Stimulated activated CD8-positive, alpha-beta memory T cell treated with anti-CD3 and anti-CD28 coated beads, Interleukin-7, amount 100 ng/mL, for 1 hour (primary cell): ENCODE measurements around the gene HBQ1.
"Not testable (repeated sequence)": the region's sequence is repeated elsewhere in the genome, so short reads cannot be mapped to it uniquely, and the experiment has no call there.

Experiments used
- DNase-seq, 2 donors: peaks; one replicate each; pipeline ENCODE4 v3.0.0-alpha.2; 2020; ENCODE audit warnings: low read depth in 2 of 2

HBQ1 gene

DNA sequence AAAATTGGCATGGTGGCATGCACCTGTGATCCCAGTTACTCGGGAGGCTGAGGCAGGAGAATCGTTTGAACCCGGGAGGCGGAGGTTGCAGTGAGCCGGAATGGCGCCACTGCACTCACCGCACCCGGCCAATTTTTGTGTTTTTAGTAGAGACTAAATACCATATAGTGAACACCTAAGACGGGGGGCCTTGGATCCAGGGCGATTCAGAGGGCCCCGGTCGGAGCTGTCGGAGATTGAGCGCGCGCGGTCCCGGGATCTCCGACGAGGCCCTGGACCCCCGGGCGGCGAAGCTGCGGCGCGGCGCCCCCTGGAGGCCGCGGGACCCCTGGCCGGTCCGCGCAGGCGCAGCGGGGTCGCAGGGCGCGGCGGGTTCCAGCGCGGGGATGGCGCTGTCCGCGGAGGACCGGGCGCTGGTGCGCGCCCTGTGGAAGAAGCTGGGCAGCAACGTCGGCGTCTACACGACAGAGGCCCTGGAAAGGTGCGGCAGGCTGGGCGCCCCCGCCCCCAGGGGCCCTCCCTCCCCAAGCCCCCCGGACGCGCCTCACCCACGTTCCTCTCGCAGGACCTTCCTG lies at the start of gene HBQ1:
HBQ1 (plus strand) TSS at position 359 of the 575 bp plus-strand sequence; CDS start at position 387, 28 bp downstream.
- DNase-seq: no peak

DNA sequence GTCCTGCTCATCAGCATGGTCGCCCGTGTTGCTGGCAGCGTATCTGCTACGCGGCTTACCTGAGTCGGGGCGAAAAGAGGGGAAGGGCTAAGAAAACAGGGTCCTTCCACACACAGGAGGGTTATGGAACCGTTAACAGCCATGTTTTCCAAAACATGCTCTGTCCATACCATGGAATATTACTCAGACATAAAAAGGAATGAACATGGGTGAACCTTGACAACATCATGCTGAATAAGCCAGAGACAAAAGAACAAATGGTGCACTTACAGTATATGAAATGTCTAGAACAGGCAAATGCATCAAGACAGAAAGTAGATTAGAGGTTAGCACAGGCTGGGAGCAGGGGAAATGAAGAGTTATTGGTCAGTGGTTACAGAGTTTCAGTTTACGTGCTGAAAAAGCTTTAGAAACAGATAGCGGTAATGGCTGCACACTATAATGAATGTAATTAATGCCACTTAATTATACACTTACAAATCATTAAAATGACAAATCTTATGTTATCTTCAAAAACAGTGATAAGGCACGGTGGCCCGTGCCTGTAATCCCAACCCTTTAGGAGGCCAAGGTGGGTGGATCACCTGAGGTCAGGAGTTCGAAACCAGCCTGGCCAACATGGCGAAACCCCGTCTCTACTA lies 49.6 kb upstream of the HBQ1 start:
- no peak for DNase-seq

DNA sequence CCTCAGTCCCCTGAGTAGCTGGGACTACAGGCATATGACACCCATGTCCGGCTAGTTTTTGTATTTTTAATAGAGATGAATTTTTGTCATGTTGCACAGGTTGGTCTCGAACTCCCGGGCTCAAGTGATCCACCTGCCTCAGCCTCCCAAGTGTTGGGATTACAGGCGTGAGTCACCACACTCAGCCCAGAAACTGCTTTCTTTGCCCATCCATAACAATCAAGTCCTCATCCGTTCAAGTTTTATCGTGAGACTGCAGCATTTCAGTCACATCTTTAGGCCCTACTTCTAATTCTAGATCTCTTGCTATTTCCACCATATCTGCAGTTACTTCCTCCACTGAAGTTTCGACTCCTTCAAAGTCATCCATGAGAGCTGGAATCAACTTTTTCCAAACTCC lies 48.1 kb upstream of the HBQ1 start:
- no peak for DNase-seq

DNA sequence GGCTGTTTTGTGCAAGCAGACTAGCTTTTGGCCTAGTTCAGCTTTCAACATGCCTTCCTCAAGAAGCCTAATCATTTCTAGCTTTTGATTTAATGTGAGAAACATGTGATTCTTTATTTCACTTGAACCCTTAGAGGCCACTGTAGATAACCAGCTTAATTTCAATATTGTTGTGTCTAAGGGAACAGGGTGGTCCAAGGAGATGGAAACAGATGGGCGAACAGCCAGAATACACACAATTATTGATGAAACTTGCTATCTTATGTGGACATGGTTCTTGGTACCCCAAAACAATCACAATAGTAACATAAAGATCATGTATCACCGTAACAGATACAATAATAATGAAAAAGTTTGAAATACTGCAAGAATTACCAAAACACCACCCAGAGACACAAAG lies 46.5 kb upstream of the HBQ1 start:
- DNase-seq: no peak

DNA sequence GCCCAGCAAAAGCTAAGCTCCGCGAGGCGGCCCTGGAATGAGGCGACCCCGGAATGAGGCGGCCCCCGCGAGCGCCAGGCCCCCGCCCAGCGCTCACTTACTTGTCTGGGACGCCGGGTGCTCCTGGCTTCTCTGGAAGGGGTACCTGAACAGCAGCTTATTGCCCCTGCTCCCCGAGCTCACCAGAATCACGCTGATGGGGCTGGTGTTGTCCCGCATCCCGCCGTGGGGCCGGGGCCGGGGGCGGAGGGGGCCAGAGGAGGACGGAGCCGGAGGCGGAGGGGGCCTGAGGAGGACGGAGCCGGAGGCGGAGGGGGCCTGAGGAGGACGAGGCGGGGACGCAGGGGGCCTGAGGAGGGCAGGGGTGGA lies 42.2 kb upstream of the HBQ1 start:
- no peak for DNase-seq

DNA sequence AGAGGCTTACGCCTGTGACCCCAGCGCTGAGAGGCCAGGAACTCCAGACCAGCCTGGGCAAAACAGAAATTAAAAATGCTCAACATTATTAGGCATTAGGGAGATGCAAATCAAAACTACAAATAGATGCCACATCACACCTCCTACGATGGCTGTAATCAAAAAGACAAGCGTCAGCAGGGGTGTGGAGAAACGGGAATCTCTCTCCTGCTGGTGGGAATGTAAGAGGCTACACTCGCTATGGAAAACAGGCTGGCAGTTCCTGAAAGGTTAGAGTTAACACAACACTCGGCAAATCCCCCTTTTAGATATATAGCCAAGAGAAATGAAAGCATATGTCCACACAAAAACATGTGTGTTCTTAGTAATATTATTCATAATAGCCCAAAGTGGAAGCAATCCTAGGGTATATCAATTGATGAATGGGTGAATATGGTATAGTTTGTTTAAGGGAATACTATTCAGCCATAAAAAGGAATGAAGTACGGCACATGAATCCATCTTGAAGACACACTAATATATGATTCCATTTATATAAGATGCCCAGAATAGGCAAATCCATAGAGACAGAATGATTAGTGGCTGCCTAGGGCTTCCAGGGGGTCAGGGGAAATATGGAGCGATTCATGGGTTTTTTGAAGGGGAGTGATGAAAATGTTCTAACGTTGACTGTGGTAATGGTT lies 39.9 kb upstream of the HBQ1 start:
- no peak for DNase-seq

DNA sequence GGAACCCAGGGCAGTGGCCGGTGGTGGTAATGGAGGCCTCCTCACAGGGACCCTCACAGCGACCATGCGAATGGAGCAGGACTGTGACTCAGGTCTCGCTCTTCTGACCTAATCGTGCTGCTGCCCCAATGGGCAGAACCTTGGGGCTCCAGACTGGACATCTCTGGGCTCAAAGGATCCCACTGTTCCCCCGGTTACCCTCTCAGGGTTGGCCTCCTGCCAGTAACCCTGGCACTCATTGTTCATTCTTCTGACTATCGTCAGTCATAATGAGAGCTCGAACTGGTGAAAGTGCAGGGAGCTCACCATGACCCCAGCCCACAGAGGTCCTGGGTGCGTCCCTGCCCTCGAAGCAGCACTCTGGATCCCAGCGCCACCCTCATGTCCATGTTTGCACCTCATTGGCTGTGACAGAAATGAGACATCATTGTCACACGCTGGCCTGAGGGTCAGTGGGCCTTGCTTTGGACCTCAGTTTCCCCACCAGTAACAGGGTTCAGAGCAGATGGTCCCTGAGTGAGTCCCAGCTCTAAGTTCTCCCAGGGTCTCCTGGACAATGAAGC lies 37.8 kb upstream of the HBQ1 start:
- DNase-seq: no peak

DNA sequence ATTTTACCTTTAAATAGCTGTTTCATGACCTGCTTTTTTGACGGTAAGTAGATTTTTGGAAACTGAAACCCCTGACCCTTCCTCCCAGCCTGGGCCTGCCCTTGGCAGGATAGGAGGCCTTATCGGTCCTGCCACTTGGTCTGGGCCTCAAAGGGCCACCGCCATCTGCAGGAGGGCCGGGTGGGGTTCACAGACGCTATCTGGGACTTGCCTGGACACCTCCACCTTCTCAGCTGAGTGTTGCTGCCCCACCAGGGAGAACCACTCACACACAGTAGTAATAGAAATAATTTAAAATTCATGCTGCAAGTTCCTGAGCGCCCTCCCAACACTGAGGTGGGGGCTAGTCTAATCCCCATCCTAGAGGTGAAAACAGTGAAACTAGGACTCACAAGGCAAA lies 37.2 kb upstream of the HBQ1 start:
- no peak for DNase-seq

DNA sequence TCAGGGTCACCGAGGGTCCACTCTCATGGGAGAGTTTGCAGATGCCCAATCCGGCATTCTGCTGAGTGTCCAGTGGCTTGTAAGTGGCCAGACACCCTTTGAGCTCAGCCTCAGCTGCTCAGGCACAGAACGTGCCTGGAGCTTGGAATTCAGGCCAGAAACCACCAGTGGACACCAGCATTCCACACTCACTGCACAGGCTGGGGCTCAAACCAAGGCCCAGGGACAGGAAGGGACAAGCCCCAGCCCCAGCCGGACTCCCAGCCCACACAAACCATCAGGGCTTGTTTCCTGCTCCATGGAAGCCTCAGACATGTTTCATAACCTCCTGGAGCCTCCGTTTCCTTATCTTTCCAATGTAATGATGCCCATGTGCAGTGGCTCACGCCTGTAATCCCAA lies 36.8 kb upstream of the HBQ1 start:
- DNase-seq: no peak

DNA sequence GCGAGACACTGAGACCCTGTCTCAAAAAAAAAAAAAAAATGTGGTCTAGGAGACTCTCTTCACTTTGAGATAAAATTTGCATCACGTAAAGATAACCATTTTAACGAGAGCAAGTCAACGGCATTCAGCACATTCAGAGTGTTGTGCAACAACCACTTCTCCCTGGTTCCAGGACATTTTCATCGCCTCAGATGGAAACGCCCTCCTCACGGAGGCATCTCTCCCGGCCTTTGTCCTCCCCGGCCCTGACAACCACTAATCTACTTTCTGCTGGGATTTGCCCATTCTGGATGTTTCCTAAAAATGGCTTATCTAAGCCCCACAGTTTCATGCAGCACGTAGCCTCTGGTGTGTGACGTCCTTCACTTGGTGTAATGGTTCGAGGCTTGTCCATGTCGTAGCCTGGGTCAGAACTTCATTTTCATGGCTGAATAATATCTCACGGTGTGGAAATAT lies 35.4 kb upstream of the HBQ1 start:
- DNase-seq: no peak

DNA sequence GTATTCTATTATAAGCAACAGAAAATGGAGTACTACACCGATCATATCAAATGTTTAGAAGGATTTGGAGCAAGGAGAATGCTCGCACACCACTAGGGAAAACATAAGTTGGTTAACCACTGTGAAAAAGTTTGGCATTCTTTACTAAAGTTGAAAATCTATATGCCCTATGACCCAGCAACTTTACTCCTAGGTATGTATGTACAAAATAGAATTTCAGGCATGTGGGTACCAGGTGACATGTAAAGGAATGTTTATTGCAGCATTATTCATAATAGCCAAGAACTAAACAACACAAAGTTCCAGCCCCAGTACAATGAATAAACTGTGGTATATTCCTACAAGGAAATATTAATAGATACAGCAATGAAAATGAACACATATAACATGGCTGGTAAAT lies 33.6 kb upstream of the HBQ1 start:
- DNase-seq: no peak

DNA sequence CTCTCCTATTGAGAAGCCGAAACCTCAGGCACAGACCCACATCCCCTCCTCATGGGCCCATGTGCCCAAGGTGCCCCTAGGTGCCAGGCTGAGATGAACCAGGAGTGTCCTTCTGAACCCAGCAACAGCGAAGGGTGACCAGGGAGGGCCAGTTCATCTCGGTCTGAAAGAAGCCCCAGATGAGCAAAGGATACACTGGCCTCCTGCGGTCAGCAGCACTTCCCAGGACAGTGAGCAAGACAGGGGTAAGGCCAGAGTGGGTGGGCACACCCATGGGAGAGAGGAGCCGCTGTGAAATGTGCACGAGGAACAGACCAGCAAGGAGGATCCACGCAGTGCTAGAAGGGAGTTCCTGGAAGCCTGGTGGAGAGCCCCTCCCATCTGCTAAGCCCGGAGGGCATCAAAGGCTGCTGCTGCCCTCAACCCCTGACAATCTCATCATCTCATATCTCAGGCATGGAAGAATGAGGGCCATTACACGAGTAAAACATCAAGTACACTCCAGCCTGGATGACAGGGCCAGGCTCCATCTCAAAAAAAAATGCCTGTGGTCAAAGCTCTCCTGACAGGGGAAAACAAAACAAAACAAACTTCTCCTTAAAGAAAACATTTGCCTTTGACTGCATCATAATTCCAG lies 31.1 kb upstream of the HBQ1 start:
- no peak for DNase-seq

DNA sequence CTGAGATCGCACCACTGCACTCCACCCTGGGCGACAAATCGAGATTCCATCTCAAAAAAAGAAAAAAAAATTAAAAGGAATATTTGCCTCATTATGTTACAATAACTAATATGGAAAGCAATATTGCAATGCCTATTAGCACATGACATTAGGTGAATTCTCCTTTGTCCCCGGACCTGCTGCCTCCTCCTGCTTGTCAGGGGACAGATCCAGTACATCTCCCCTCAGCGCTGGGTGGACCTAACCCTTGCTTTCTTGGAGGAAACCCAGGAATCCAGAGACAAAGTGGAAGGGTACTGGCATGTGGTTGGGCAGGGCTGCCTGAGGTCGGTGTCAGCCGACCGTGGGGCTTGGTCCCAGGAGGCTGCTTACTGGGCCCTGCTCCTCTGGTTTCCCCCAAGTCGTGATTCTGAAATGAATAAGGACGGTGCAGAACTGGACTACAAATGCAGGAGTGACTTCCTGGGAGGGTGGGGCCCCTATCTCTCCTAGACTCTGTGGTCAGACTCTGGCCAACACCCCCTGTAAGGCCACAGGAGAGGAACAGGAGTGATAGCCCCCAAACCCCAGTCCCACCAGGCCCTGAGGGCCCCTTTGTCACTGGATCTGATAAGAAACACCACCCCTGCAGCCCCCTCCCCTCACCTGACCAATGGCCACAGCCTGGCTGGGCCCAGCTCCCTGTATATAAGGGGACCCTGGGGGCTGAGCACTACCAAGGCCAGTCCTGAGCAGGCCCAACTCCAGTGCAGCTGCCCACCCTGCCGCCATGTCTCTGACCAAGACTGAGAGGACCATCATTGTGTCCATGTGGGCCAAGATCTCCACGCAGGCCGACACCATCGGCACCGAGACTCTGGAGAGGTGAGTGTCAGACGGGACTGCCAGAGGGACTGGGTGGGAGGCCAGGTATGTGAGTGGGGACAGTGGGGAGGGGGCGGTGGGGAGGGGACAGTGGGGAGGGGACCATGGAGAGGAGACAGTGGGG lies 27.8 kb upstream of the HBQ1 start, which contains the start of gene HBZ:
HBZ (plus strand) TSS at position 504 of the 988 bp plus-strand sequence; CDS start at position 770, 266 bp downstream.
- no peak for DNase-seq

DNA sequence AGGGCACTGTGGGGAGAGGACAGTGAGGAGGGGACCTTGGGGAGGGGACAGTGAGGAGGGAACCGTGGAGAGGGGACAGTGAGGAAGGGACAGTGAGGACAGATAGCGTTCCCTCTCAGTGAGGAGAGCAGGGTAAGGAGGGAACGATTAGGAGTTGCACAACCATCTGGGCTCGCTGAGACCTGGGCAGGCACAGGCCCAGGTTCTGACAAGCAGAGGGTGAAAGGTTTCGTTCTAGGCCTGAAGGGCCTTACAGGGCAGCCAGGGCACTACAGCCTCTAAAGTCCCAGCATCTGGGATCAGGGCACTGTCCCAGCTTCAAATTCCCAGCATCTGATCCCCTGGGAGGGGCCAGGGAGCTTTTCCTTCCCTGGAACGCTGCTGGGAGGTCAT lies 27.1 kb upstream of the HBQ1 start:
- not testable (repeated sequence) for DNase-seq

DNA sequence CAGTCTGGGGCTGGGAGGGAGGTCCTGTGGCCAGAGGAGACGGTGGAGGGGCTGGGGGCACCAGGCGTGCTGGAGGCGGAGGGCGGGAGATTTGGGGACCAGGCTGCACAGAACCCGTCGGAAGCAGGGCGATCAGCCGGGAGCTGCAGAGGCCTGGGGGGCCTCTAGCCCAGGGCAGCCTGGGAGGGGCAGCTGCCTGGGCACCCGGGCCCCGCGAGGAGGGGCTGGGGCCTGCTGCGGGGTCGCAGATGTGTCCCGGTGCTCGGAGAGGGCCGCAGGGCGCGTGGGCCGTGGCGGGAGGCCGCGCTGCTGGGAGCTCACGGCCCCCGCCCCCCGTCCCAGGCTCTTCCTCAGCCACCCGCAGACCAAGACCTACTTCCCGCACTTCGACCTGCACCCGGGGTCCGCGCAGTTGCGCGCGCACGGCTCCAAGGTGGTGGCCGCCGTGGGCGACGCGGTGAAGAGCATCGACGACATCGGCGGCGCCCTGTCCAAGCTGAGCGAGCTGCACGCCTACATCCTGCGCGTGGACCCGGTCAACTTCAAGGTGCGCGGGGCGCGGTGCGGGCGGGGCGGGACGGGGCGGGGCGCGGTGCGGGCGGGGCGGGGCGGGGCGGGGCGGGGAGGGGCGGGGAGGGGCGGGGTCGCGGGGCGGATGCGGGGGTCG lies 26.6 kb upstream of the HBQ1 start:
- DNase-seq: not testable (repeated sequence)

DNA sequence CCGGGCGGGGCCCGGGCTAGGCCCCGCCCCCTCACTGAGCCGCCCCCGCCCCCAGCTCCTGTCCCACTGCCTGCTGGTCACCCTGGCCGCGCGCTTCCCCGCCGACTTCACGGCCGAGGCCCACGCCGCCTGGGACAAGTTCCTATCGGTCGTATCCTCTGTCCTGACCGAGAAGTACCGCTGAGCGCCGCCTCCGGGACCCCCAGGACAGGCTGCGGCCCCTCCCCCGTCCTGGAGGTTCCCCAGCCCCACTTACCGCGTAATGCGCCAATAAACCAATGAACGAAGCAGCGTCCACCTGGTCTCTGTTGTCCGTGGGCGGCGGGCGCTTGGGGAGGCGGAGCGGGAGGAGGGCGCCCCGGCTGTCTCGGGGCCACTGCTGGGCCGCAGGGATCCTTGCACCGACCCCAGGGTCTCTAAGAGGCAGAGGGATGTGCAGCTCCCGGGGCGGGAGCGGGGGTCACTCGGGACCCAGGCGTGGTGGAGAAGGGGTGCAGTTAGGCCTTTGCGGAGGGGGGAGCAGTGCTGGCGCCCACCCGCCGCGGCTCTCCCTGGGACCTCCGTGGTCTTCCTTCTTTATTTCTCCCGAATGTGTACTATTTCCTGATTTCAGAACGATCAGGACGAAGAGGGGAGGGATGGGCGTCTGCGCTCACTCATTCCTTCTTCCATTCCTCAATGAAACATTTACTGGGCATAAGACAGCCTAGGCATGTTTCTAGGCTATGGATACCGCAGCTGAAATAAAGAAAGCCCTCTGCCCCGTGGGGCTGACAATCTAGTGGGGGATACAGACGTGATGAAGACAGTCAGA lies 25.8 kb upstream of the HBQ1 start:
- DNase-seq: no peak

DNA sequence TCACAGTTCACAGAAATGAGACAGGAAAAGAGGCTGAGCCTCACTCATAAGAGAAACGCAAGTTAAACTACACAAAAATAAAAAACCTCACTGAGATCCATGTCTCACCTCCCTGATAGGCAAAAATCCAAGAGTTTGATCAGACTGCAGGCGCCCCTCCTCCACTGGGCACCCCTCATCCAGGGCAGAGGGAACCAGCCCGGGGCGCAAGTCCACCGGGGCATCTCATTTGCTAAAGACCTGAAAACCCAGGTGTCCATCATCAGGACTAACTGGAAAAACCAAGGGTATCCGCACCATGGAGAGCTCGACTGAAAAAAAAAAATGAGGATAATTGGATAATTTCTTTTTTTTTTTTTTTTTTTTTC lies 25.2 kb upstream of the HBQ1 start:
- DNase-seq: no peak

DNA sequence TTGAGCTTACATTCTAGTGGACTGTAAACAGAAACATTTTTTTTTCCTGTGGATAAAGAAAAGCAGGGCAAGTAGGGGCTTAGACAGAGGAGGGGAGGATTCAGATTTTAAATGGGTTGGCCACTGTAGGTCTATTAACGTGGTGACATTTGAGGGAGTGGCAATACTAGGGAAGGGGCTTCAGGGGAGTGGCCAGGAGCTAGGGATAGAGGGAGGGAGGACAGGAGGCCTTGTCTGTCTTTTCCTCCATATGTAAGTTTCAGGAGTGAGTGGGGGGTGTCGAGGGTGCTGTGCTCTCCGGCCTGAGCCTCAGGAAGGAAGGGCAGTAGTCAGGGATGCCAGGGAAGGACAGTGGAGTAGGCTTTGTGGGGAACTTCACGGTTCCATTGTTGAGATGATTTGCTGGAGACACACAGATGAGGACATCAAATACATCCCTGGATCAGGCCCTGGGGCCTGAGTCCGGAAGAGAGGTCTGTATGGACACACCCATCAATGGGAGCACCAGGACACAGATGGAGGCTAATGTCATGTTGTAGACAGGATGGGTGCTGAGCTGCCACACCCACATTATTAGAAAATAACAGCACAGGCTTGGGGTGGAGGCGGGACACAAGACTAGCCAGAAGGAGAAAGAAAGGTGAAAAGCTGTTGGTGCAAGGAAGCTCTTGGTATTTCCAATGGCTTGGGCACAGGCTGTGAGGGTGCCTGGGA lies 21.0 kb upstream of the HBQ1 start:
- no peak for DNase-seq

DNA sequence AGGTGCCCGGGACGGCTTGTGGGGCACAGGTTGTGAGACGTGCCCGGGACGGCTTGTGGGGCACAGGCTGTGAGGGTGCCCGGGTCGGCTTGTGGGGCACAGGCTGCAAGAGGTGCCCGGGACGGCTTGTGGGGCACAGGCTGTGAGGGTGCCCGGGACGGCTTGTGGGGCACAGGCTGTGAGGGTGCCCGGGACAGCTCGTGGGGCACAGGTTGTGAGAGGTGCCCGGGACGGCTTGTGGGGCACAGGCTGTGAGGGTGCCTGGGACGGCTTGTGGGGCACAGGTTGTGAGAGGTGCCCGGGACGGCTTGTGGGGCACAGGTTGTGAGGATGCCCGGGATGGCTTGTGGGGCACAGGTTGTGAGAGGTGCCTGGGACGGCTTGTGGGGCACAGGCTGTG lies 20.0 kb upstream of the HBQ1 start:
- not testable (repeated sequence) for DNase-seq
